HG02970 (cell line): ENCODE results near the gene ROR2.

ENCODE experiments used
- ATAC-seq: cut with Tn5 transposase; IDR thresholded peaks from one replicate; pipeline ENCODE4 v1.9.1; 2021; ENCODE audit warnings: mild to moderate bottlenecking, moderate library complexity, moderate number of reproducible peaks; ENCODE audit not compliant: unreplicated experiment, low FRiP score

The ROR2 gene

DNA sequence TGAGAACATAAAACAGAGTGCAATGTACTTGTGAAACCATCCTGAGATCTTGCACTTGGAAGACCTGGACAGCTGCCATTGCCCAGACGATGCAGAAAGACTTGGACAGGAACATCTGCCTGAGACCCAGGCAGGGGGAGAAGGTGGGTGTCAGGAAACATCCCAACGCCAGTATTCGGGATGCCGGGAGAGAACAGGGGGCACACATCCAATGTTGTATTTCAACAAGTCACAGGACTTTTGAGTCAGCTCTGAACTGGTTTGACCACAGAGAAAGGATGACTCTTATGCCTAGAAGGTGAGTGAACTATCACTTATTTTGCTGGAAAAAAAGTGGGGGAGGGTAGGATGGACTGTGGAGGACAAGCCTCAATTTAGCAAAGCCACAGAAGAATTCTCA is 124.6 kb downstream of the ROR2 start:
- ATAC-seq, result no peak

DNA sequence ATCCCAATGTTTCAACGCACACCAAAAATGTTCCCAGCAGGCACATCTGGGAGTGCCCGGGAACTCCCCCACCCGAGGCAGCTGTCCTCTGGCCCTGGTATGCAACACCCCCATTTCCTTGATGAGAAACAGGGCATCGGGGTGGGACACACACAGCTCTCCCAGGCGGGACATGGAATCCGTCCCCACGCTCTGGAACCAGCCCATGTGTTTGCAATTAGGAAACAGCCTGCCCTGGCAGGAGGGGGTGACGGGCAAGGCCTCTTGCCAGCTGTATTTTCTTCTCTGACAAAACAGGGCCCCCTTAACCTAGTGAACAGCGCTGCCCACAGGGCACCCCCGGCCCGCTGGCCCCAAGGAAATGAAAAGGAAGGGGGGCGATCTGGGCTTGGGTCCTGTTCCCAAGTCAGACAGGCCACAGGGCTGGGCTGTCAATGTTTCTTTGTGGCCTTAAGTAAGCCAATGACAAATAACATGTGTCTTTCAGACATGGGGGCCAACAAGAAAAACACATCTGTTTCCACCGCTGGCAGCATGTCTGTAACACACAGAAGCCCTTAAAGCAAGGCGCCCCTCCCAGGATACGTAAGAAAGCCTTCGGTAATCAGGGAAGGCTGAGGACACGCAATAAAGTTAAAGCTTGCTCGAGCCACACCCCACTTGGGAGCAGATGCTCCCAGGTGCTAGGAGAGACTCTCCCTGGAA is 125.3 kb downstream of the ROR2 start:
- ATAC-seq, result no peak

DNA sequence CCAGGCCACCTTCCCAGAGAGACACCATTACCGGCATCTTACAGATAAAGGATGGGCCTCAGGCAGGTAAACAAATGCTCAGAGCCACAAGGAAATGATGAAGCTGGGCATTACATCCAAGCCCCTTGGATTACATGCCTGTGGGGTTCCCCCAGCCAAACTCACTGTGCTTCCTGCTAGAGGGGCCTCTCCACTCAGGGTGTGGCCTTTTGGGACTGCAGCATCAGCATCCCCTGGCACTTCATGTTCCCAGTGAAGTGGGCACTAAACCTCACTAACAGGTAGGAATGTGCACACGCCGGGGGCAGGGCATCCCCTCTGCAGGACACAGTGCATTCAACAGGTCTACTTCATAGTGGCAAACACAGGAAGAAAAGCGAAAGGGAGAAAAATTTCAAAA is 125.9 kb downstream of the ROR2 start:
- ATAC-seq, result no peak

DNA sequence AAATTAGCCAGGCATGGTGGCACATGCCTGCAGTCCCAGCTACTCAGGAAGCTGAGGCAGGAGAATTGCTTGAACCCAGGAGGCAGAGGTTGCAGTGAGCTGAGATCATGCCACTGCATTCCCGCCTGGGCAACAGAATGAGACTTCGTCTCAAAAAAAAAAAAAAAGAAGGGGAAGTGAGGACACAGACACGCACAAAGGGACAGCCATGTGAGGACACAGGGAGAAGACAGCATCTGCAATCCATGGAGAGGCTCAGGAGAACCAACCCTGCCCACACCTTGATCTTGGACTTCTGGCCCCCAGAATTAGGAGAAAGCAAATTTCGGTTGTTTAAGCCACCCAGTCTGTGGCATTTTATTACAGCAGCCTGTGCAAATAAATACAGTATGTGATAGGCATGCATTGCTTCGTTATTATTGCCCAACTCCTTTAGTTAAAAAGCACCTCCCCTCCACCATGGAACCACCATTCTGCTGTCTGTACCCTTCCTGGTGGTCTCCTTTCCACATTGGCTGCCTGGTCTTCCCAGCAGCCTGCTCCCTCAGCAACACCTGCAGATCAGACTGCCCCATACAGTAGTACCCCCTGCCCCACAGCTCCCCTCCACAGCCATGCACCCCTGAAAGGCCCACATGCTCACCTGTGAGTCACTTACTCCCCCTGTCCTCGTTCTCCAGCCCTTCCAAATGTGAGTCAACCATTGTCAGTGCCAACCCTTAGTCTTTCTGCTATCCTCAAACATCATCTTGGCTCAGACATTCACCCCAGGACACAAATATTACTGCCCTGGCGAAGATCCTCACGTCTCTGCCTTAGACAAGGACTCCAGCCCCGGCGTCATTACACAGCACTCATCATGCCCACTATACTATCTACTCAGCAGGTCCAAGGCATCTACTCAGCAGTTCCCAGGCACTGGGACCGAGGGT is 128.8 kb downstream of the ROR2 start:
- ATAC-seq, result no peak

DNA sequence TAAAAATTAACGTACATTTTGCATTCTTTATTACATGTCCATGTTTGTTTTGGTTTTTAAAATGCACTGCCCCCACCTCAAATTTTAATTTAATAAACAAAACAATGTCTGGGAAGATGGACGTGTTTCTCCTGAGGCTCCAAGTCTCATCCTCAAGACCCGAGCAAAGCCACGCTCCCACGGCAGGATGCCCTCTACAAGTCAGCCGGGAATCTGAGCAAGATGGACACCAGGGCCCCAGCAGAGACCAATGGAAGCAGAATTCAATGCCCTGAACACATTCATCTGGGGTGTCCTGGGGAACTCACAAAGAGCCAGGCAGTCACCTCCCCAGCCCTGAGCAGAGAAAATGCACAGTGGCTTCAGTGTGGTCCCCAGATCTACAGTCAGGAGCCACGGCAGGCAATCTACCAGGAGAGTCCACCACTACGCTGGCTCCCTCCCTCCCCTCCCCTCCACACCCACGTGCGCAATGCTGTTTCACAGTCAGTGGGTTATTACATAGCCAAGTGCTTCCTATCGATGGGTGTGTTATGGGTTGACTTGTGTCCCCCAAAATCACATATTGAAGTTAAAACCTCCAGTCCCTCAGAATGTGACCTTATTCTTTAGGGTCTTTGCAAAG is 129.8 kb downstream of the ROR2 start:
- no peak for ATAC-seq

DNA sequence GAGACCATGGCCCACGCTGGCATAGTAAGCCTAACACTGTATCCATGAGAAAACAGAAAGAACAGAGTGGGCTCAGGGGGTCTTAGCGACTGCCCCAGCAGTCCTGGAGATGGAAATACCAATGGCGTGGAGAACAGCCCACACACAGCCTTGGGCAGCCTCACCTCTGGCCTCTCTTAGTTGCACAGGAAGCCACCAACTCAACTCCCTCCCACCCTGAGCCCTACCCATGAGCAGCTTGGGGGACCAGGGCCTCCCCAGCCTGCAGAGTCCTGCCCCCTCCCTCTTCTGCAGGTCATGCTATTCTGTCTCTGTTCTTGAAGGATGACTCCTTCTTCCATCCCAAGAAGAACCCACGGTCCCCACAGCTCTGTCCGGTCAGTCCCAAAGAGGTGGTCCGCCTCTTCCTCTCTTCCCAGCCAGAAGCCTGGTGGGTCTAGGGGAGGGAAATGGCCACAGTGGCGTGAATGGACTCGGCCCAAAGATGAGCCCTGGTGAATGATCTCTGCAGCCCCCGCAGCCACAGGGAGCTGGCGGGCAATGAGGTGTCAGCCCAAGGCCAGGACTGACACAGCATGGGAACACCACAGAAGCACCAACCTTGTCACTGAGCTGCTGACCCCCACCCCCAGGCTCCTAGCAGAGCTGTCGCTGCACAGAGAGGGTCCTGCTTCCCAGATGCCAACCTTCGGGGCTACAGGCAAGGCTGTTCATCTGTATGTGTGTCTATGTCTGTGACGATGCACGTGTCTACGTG is 131.2 kb downstream of the ROR2 start:
- no peak for ATAC-seq

DNA sequence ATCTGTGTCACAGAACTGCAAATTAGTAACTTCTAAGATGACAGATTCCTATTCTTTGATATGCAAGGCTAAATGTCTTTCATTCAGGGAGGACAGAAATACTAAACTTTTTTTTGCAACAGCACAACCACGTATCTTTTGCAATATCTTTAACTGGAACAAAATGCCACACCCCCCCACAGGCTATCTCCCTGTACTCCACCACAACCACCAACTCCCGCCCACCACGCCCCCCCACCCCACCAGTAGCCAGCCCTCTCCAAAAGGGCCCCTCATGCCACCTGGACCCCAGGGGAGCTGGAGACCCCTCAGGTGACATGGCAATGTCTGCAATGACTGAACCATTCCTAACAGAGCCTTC is 131.8 kb downstream of the ROR2 start:
- no peak for ATAC-seq

DNA sequence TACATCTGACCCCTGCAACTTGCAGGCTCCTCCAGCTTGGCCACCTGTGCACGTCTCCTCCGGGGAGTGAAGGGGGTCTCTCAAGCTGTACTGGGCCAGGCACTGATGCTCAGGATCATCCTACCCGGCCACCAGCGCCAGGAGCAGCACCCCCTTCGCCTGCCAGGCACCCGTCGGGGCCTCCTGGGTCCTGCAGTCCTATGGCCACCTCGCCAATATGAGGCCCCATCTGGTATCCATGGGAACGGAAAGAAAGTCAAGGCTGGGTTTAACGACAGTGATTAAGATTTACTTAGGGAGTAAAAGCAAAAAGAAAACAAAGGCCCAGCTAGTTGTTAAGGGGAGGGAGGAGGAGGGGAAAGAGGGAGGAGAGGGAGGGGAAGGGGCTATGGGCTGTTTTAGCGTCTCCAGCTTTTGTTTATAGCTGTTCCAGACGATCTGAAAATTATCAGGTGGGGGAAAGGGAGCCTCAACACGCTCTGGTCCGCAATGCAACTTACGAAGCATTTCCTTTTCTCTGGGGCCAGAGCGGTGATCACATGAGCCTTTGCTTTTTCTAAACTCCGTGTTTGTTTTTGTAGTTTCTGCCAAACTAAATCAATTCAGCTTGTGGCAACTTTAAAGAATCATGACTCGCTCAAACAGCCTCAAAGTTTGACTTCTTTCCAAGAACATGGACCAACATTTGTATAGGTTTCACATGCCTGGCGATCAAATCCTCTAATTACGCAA is 132.4 kb downstream of the ROR2 start:
- ATAC-seq, result no peak

DNA sequence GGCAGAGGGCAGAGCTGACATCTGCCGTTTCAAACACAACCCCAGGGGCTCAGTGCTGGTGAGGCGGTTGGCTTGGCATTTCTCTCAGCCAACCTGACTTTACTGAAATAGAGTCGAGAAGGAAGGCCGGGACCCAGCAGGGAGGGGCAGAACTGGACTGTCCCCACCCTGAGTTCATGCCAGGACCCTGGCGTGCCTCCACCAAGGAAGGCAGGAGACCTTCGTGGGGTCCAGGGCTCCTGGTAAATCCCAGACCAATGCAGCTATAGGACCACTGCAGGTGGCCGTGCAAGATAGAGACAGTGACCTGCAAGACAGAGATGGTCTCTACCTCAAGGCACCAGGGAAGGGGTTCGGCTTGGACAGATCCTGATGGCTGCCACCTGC is 132.9 kb downstream of the ROR2 start:
- no peak for ATAC-seq

DNA sequence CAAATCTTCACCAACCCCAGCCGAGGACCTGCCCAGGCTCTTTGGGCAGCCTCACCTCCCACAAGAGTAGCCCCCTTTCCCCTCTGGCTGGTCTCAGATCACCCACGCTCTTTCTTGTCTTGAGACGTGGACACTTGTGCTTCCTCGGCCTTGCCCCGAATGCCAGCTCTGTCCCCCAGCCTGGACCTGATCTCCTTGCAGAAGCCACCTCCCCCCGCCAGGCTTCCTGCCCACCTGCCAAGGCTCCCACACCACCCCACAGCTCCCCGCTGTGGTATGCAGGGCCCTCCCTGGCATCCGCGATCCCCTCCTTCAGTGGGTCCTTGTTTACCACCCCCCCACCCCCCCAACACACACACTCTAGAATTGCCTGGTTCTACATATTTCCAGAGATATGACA is 133.7 kb downstream of the ROR2 start:
- no peak for ATAC-seq

DNA sequence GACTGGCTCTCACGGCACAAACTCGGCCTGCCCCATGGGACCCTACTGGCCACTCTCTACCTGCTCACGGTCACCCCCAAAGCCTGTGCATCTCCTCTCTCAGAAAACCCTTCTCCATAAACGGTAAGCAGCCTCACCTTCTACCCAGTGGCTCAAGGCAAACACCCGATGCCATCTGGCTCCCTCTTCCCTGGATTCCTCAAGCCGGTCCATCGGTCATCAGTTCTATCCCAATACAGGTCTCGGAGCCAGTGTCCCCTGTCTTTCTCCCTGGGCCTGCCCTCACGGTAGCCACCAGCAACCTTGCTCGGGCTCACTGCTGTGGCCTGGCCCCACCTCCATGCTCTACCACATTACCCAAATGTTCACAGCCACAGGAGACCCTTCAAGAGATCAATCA is 134.1 kb downstream of the ROR2 start:
- ATAC-seq, result no peak

DNA sequence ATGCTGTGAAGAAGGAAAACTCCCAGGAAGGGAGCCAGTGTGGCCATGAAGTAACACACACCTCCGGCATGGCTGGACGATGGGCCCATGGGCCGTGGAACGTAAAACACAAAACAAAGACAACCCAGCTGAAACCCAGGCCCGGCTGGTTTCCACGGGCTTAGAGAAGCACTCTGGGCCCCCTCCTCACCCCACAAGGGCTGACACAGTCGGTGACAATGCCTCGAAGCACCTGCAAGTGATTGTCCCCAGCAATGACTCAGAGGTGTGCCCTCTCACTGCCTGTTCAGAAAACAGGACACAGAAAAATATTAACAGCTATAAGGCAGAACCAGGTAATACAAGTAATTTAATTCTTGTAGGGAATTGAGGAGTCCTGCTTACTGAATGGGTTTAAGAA is 135.3 kb downstream of the ROR2 start:
- ATAC-seq, result no peak

DNA sequence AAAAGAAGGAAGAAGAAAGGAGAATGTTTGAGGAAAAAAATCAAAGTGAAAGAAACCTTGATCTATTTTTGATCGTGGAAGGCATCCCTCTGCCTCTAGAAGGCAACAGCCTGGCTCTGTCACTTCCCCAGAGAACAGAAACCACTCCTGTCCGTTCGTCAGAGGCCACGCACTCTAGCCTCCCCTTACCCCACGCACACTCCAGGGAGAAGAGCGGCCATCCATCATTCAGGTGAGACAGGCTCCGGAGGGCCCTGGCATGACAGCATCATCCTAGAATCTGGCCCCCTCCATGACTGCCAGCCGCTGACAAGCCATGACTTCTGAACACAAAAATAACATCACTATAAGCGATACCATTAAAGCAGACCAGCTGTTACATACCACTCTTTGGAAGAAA is 135.8 kb downstream of the ROR2 start:
- no peak for ATAC-seq

DNA sequence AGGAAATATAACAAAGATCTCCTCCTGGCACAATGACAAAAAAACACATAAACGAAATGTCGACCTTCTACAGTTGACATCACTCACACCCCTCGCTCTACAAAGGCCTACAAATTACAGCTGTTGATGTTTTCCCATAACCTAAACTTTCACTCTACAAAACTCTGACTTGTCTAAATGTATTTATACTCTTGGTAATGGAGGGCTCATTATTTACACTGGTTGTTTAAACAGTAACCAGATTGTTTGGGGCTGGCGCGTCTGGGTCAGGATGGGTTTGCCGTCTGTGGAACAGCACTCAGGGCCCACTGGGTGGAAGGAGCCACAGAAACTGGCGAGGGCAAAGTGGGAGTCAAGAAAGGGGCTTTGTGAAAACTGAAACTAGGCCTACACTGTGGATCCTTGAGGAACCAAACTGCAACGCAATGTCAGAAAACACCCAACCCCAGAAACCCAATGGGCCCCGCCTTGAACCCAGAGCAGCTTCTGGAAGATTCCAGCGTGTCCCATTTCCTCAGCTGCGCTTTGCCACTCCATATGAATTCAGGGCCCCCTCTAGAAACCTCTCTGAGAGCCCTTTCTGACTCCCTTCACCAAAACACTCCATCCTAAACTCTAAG is 136.7 kb downstream of the ROR2 start:
- ATAC-seq, result no peak

DNA sequence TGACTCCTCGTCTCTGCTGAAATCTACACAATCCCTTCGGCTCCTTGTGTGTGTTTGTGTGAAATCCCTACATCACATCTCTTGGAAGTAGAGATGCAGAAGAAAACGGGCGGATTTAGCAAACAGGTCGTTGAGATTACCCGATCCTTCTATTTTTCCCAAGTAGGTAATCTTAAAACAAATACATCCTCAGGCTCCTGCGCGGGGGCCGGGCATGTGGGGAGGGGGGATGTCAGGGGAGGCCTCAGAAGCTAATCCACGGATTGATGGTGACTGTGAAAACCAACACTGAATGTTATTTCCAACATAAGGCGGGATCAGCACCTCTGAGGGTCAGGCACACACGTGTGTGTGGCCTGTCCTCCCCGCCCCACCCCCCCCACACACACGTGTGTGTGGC is 137.8 kb downstream of the ROR2 start:
- ATAC-seq, result no peak

DNA sequence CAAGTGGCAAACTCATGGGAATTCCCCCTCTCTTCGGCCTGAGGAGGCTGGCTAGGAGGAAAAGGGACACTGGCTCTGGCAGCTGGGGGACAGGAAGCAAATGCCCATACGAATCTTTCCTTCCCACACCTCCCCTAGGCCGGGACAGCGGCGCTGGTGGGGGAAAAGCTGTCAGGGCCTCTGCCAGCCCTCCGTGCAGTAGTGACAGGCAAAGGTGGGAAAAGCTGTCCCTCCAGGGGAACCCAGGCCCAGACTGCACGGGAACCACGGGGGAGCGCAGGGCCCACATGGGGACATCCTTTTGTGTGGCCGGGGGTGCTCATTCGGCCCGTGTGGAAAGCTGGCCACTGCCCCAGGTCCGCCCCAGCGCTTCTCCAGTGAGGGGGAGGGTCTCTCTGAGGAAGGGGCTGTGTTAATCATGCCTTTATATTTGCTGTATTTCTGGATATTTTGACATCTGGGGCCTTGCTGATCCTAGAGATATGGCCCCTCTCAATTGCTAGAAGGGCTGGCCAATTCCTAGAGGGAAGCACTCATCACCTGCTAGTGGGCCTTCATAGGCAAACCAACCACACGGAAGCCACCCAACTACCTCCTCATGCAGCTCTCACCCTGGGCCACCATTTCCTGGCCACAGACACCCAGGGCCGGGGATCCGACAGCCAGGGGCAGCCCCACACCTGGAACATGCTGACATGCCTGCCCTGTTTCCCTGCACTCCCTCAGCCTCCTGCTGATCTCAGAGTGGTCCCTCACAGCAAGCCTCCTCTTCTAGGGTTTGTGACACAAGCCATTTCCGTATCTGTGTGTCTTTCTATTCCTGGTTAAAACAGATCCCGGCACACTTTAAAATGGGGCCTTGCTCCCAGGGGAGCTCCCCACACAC is 138.8 kb downstream of the ROR2 start:
- ATAC-seq, result no peak

DNA sequence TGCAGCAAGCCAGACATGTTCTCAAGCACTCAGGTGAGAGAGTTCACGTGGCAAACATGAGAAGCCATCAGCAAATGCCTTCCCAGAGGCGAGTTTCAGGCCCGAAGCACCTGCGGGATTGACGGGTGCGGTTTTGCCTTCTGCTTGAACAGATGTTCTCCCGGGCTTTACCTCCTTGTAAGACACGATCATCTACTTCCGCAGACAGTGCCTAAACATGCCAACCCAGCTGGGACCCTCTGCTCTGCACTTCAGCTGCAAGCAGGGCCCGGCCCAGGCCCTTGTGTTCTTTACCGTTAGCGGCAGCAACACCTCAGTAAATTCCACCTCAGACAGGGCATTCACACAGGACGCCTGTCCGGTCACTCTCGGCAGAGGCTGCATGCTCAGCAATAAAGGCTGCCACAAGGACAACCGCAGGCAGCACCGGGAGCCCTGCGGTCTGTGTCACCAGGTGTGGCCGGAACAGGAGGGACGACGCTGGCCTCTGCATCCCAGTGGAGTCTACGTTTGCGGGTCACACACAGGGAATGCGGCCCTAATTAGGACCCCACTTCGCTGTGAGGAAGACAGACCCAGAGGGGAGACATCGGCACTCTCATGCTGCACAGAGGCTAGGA is 139.6 kb downstream of the ROR2 start:
- ATAC-seq, result no peak

DNA sequence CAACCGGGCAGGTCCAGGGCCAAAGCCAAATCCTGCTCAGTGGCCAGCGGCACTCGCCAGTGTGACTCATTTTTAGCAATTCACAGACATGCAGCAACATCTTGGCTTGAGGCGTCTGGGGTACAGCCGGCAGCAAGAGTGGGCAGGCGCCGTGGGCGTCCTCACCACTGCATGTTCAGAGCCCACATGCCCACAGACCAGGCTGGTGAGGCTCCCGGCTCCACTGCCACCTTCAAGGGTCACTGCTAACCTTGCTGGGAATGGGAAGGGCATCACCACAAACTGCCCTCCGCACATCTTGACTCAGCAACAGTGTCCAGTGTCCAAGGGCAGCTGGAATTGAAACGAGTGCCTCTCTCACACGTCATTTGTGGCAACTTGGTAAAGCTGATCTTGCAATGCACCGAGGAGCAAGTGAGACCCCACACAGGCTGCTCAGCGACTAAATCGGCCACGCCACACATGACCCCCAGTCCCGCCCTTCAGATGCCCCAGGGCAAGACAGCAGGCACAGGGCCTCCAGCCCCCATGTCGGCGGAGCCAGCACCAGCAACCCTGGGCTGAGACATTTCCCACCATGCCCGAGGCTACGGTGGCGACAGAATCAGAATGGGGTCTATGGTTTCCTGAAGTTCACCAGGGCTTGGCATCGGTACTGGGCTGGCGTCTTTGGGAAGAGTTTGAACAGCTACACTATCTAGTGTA is 140.3 kb downstream of the ROR2 start:
- ATAC-seq, result no peak
